Measurements from ENCODE around the gene ASPHD2. TPM values are rescaled to one million over a fixed set of nuclear protein-coding genes. Genes with fewer than 3 reads are reported as not detected.
"Not testable (repeated sequence)": the region's sequence is repeated elsewhere in the genome, so short reads cannot be mapped to it uniquely, and the experiment has no call there.

Gene ASPHD2
- polyA plus RNA-seq, 1 experiment, result 1.9 TPM

DNA sequence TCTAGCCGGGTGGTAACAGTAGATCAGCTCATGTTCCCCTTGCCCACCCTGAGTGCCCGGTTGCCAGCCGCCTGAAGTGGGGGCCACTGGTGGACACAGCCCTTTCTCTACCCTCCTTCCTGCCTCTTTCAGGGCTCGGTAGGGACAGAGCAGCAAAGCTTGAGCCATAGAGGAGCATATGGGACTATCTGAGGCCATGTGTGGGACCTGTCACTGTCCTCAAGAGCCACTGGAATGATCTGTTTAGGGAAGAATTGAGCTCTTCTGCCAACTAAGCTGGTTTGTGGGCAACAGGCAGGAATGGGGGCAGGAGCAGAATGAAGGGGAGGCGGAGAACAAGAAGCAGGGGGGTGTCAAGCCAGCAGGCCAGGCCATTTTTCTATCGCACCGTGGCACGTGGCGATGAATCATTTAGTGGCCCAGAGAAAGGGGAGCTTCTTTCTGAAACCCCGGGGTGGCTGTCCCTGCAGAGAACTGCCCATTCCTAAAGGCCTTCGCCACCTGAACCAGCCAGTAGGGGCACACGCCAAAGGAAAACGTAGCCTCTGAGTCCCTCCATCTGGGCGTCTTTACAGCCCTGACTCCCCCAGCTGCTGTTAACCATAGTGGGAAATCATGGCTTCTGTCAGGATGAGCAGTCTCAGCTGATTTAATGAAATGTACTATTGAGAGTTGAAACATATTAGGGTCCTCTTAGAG lies 8.8 kb downstream of the ASPHD2 start:
- H3K9me3 ChIP-seq (ENCODE audit: control insufficient read depth, insufficient read depth, low read length), result peaks cover 4% of the 10 kb centered on the region; the same call in 1 of the 2 replicates
- TF ChIP-seq, protein P1, sequence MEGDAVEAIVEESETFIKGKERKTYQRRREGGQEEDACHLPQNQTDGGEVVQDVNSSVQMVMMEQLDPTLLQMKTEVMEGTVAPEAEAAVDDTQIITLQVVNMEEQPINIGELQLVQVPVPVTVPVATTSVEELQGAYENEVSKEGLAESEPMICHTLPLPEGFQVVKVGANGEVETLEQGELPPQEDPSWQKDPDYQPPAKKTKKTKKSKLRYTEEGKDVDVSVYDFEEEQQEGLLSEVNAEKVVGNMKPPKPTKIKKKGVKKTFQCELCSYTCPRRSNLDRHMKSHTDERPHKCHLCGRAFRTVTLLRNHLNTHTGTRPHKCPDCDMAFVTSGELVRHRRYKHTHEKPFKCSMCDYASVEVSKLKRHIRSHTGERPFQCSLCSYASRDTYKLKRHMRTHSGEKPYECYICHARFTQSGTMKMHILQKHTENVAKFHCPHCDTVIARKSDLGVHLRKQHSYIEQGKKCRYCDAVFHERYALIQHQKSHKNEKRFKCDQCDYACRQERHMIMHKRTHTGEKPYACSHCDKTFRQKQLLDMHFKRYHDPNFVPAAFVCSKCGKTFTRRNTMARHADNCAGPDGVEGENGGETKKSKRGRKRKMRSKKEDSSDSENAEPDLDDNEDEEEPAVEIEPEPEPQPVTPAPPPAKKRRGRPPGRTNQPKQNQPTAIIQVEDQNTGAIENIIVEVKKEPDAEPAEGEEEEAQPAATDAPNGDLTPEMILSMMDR (IDR thresholded peaks at IDR 0.05; ENCODE audit: low read depth, low read length), result no peak
- no peak for DNase-seq (ENCODE audit: low read depth, low spot score)

DNA sequence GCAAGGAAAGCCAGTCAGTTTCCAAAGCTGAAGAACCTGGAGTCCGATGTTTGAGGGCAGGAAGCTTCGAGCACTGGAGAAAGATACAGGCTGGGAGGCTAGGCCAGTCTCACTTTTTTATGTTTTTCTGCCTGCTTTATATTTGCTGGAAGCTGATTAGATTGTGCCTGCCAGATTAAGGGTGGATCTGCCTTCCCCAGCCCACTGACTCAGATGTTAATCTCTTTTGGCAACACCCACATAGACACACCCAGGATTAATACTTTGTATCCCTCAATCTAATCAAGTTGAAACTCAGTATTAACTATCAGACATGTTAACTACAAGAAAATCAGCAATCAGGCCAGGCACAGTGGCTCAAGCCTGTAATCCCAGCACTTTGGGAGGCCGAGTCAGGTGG lies 9.7 kb downstream of the ASPHD2 start:
- H3K27me3 ChIP-seq (ENCODE audit: control insufficient read depth, insufficient read depth, low read length); H3K4me3 ChIP-seq (ENCODE audit: low read depth, low read length); H3K27ac ChIP-seq (ENCODE audit: low read depth, low read length); H3K9me3 ChIP-seq (ENCODE audit: control insufficient read depth, insufficient read depth, low read length); DNase-seq (ENCODE audit: low read depth, low spot score); POLR2A ChIA-PET; CTCF ChIA-PET: not testable (repeated sequence)

More for the DNA sequence above, 8.8 kb downstream of the ASPHD2 start:
- Histone ChIP-seq H3K4me3 (ENCODE audit: low read depth, low read length) (no peak overlapping the region), H3K27me3 (ENCODE audit: control insufficient read depth, insufficient read depth, low read length) (no peaks in the 10 kb centered on the region), H3K27ac (ENCODE audit: low read depth, low read length) (no peak overlapping the region)
- CTCF ChIA-PET, result interaction anchor here (0.8 to 1.0 kb wide), 2 partner anchors 23 to 71 kb away, joined by 3 to 5 read pairs; no protein-coding TSS in a partner anchor
- POLR2A ChIA-PET, result no interaction called here

DNA sequence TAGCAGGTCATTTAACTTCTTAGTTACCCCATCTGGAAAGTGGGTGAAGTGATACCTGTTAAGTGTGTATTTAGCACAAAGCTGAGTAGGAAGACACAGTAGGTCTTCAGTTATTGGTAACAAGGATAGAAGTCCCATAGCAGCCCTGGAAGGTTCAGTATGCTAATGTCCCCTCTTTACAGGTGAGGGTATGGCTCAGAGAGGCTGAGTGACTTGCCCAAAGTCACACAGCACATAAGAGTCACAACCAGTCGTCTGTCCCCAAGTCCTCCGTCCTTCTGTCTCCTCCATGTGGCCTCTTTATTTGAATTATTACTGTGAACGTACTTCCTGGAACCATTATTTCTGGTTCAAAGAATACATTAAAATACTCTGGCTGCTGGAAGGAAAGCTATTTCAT lies 10.5 kb downstream of the ASPHD2 start:
- Histone ChIP-seq H3K27ac (ENCODE audit: low read depth, low read length) (no peak overlapping the region), H3K27me3 (ENCODE audit: control insufficient read depth, insufficient read depth, low read length) (no peaks in the 10 kb centered on the region), H3K4me3 (ENCODE audit: low read depth, low read length) (no peak overlapping the region), H3K9me3 (ENCODE audit: control insufficient read depth, insufficient read depth, low read length) (no peaks in the 10 kb centered on the region)
- DNase-seq (ENCODE audit: low read depth, low spot score), result no peak
- TF ChIP-seq, protein P1 (IDR thresholded peaks at IDR 0.05; ENCODE audit: low read depth, low read length), result no peak
- ChIA-PET POLR2A (no interaction called here), CTCF (no interaction called here)

DNA sequence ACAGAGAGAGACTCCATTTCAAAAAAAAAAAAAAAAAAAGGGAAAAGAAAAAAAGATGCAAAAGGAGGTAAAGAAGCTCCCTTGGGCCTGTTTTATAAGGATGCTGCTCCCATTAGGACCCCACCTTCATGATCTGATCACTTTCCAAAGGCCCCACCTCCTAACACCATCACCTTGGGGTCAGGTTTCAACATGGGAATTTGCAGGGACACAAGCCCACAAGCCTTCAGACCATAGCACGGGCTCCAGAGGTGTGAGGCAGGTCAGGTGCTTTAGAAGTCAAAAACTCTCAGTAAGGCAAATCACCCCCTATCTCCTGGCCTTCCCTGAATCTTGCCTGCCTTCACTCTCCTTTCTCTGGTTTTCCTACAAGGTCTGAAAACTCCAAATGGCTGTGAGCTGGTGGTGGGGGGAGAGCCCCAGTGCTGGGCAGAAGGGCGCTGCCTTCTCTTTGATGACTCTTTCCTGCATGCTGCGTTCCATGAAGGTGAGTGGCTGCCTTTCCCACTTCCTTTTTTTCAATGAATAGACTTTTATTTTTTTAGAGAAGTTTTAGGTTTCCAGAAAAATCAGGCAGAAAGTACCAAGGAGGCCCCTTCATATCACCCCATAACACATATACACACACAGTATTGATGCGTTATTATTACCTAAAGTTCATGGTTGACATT lies 13.2 kb downstream of the ASPHD2 start:
- Histone ChIP-seq H3K4me3 (ENCODE audit: low read depth, low read length) (no peak overlapping the region), H3K9me3 (ENCODE audit: control insufficient read depth, insufficient read depth, low read length) (no peaks in the 10 kb centered on the region), H3K27me3 (ENCODE audit: control insufficient read depth, insufficient read depth, low read length) (no peaks in the 10 kb centered on the region), H3K27ac (ENCODE audit: low read depth, low read length) (no peak overlapping the region)
- POLR2A ChIA-PET, result no interaction called here
- DNase-seq (ENCODE audit: low read depth, low spot score), result no peak
- TF ChIP-seq, protein P1 (IDR thresholded peaks at IDR 0.05; ENCODE audit: low read depth, low read length), result no peak
- CTCF ChIA-PET, result interaction anchor here (1.0 kb wide), 1 partner anchor 19 kb away, joined by 3 read pairs; no protein-coding TSS in a partner anchor

DNA sequence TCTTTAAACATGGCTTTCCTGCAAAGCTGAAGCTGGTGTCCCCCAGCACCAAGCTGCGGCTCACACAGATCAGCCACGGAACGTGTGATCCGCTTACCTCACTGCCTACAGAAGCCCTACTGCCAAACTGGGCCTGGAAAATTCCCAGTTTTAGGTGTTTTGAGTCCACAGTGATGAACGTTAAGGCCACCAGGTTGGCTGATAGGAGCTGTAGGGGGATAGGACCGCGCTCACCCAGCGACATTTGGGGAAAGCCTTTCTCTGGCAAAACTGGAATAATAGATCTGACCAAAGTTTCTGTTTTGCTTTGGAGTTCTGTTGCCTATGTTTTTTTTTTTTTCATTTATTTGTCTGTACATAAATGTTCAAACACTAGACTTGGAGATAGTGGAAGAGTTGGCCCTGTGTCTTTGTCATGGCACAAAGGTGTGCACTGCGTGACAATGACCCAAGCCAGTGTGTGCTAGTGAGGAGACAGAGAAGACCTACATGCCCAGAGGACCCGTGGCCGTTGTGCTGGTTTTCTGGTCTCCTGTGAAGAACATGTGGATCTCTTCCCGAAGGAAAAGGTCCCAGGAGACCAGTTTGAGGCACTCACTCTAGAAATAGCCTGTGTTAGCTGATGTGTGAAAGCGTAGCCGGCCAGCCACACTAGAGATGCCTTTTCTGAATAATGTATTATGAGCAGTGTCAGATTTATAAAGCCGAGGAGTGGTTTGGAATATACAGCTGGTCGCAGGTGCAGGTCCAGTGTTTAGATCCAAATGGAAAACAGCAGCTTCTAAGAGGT lies 15.0 kb downstream of the ASPHD2 start:
- Histone ChIP-seq H3K27me3 (ENCODE audit: control insufficient read depth, insufficient read depth, low read length) (no peaks in the 10 kb centered on the region), H3K4me3 (ENCODE audit: low read depth, low read length) (no peak overlapping the region), H3K9me3 (ENCODE audit: control insufficient read depth, insufficient read depth, low read length) (no peaks in the 10 kb centered on the region), H3K27ac (ENCODE audit: low read depth, low read length) (no peak overlapping the region)
- TF ChIP-seq, protein P1 (IDR thresholded peaks at IDR 0.05; ENCODE audit: low read depth, low read length), result no peak
- no peak for DNase-seq (ENCODE audit: low read depth, low spot score)
- ChIA-PET POLR2A (no interaction called here), CTCF (interaction anchor here (0.7 to 1.5 kb wide), 4 partner anchors 17 to 82 kb away, joined by 3 to 5 read pairs (median 4); no protein-coding TSS in a partner anchor)
